Upper lobe of right lung (tissue), 1 donor: ENCODE data around the gene NCLN. TPM values are rescaled to one million over a fixed set of nuclear protein-coding genes. Genes with fewer than 3 reads are reported as not detected.

ENCODE experiments used
- ATAC-seq: fragments of 200-7000 bp; cut with Tn5 transposase; one replicate; pipeline ENCODE4 v1.9.1; 2020; ENCODE audit warnings: mild to moderate bottlenecking, moderate library complexity
- DNase-seq: peaks from one replicate; pipeline ENCODE4 v3.0.0-alpha.2; 2020
- H3K27ac ChIP-seq: fragments of 200-600 bp; one replicate; pipeline ENCODE4 v1.8.0; 2022
- H3K27me3 ChIP-seq: fragments of 200-600 bp; one replicate; pipeline ENCODE4 v1.8.0; 2022; ENCODE audit warnings: mild to moderate bottlenecking
- H3K36me3 ChIP-seq: fragments of 200-600 bp; one replicate; pipeline ENCODE4 v1.8.0; 2022
- H3K4me1 ChIP-seq: fragments of 200-600 bp; one replicate; pipeline ENCODE4 v1.8.0; 2022
- H3K4me3 ChIP-seq: fragments of 200-600 bp; one replicate; pipeline ENCODE4 v1.8.0; 2022; ENCODE audit warnings: mild to moderate bottlenecking
- H3K9me3 ChIP-seq: fragments of 200-600 bp; one replicate; pipeline ENCODE4 v1.8.0; 2022
- CTCF ChIP-seq: fragments of 200-600 bp; IDR thresholded peaks from one replicate; pipeline ENCODE4 v1.8.0; 2022; ENCODE audit warnings: antibody characterized with exemption
- intact Hi-C: fragments of 100-400 bp; cut with DNase I; formaldehyde crosslinking; loops from one replicate; pipeline ENCODE4 v1.11.0; 2022
- total RNA-seq: library from RNA; stranded (reverse); fragmentation: NEBNext Ultra II Directional; extraction: Animal tissue kit (Norgen Biotek cat#: 25700); gene quantifications from one replicate; pipeline ENCODE4 v1.2.1, GENCODE V29; 2021
- donor health status: DM: no; HTN: yes; CAD: no; lungs with severe emphysema.

NCLN gene
- total RNA-seq, 1 donor from 2014 or later, result 71.4 TPM

GRCh38 chr19:3159565-3159964 lies 26.2 kb upstream of the NCLN start:
- intact Hi-C loops, result no loop called here

GRCh38 chr19:3160219-3160618 lies 25.5 kb upstream of the NCLN start:
- TF ChIP-seq CTCF, result no peak
- no peak overlapping the region for H3K27ac ChIP-seq
- ATAC-seq (no peak), DNase-seq (no peak)
- peaks cover 6% of the 10 kb centered on the region for H3K4me1 ChIP-seq
- no peaks in the 10 kb centered on the region for H3K9me3 ChIP-seq
- H3K4me3 ChIP-seq, result no peak overlapping the region
- intact Hi-C loops, result loop anchor here (5.0 kb wide), 2 partner anchors 33 to 198 kb away; no protein-coding TSS in a partner anchor
- H3K27me3 ChIP-seq, result no peaks in the 10 kb centered on the region
- H3K36me3 ChIP-seq, result no peaks in the 10 kb centered on the region

More at GRCh38 chr19:3159565-3159964, 26.2 kb upstream of the NCLN start:
- H3K27me3 ChIP-seq, result no peaks in the 10 kb centered on the region
- peaks cover 6% of the 10 kb centered on the region for H3K4me1 ChIP-seq
- H3K4me3 ChIP-seq, result no peak overlapping the region
- no peak overlapping the region for H3K27ac ChIP-seq
- DNase-seq, result no peak
- H3K9me3 ChIP-seq, result no peaks in the 10 kb centered on the region
- ATAC-seq, result no peak
- TF ChIP-seq CTCF, result no peak
- H3K36me3 ChIP-seq, result no peaks in the 10 kb centered on the region

- H3K4me3 ChIP-seq, result no peak overlapping the region
- H3K36me3 ChIP-seq, result no peaks in the 10 kb centered on the region
- H3K4me1 ChIP-seq, result peaks cover 6% of the 10 kb centered on the region
- H3K27me3 ChIP-seq, result no peaks in the 10 kb centered on the region
- DNase-seq, result no peak
- no peak overlapping the region for H3K27ac ChIP-seq
- no peaks in the 10 kb centered on the region for H3K9me3 ChIP-seq
- intact Hi-C loops, result loop anchor here (5.0 kb wide), 2 partner anchors 34 to 199 kb away; no protein-coding TSS in a partner anchor
- no peak for TF ChIP-seq CTCF
- ATAC-seq, result no peak
Measured at GRCh38 chr19:3161453-3161852, 24.3 kb upstream of the NCLN start.

- no peaks in the 10 kb centered on the region for H3K9me3 ChIP-seq
- TF ChIP-seq CTCF, result no peak
- H3K27me3 ChIP-seq, result no peaks in the 10 kb centered on the region
- H3K36me3 ChIP-seq, result no peaks in the 10 kb centered on the region
- intact Hi-C loops, result loop anchor here (5.0 kb wide), 2 partner anchors 35 to 200 kb away; no protein-coding TSS in a partner anchor
- no peak for ATAC-seq
- DNase-seq, result peak; percentile 67
- no peak overlapping the region for H3K27ac ChIP-seq
- H3K4me3 ChIP-seq, result no peak overlapping the region
- H3K4me1 ChIP-seq, result peaks cover 6% of the 10 kb centered on the region
Measured at GRCh38 chr19:3162418-3163229, 23.1 kb upstream of the NCLN start.

- peak; percentile 91 for ATAC-seq
Measured at GRCh38 chr19:3163230-3163886, 22.4 kb upstream of the NCLN start.

More at GRCh38 chr19:3163230-3163886, 22.4 kb upstream of the NCLN start:
- Histone ChIP-seq H3K9me3 (no peaks in the 10 kb centered on the region), H3K4me1 (peaks cover 6% of the 10 kb centered on the region), H3K27me3 (no peaks in the 10 kb centered on the region), H3K4me3 (no peak overlapping the region), H3K27ac (no peak overlapping the region), H3K36me3 (no peaks in the 10 kb centered on the region)
- peak; percentile 84 for DNase-seq
- intact Hi-C loops, result loop anchor here (5.0 kb wide), 2 partner anchors 36 to 201 kb away; no protein-coding TSS in a partner anchor
- peak; percentile 95 for TF ChIP-seq CTCF
